HepG2 (cell line): Measurements from ENCODE around the gene ZFYVE28. TPM values are rescaled to one million over a fixed set of nuclear protein-coding genes. Genes with fewer than 3 reads are reported as not detected.

Experiments
- ATAC-seq: fragments of 200-7000 bp; cut with Tn5 transposase; 3 replicates; pipeline ENCODE4 v1.9.1; 2020; ENCODE audit warnings: mild to moderate bottlenecking, moderate library complexity
- BruUV-seq: library from RNA; stranded (reverse); fragments of 400-500 nt; replicated peaks from 2 replicates; lab custom pipeline; 2021; lab: Mats Ljungman, UMichigan
- CTCF ChIA-PET: fragments of 300-600 bp; formaldehyde crosslinking; extraction: SDS; loops from one replicate; lab custom pipeline; 2021; ENCODE audit warnings: low total read pairs, inconsistent platforms, low intra/inter-chr PET ratio; lab: Yijun Ruan, JAX
- POLR2A ChIA-PET: fragments of 350-600 bp; sonication (Branson Sonifier 250); formaldehyde crosslinking; loops from one replicate; lab custom pipeline; 2020; ENCODE audit warnings: antibody characterized with exemption, inconsistent platforms; lab: Yijun Ruan, JAX
- DNase-seq: peaks from one replicate; pipeline ENCODE4 v3.0.0-alpha.2; 2015; ENCODE audit warnings: low spot score
- FAIRE-seq: peaks from 3 replicates; lab custom pipeline; 2011; peaks lifted over from hg19 to GRCh38; lab: Jason Lieb, UNC
- H2AFZ ChIP-seq: one replicate; pipeline ENCODE4 v1.6.1; 2011; ENCODE audit warnings: low read length, inconsistent platforms
- H3K27ac ChIP-seq: fragments of 300-600 bp; 3 replicates; pipeline ENCODE4 v1.8.0; 2011; ENCODE audit warnings: mixed run types, mild to moderate bottlenecking, mixed read lengths, low read length, inconsistent platforms; ENCODE audit not compliant: insufficient read depth; ENCODE audit errors: extremely low read length
- H3K27me3 ChIP-seq, 2 experiments: fragments of 200-600 bp in 1 of 2; 2 replicates in 1 of 2; 3 replicates in 1 of 2; pipeline versions ENCODE4 v1.6.0 to v1.8.0; 2011; ENCODE audit warnings: low read length in 2 of 2, mild to moderate bottlenecking in 2 of 2, moderate library complexity in 2 of 2, inconsistent platforms in 1 of 2; ENCODE audit not compliant: insufficient read depth in 2 of 2, control insufficient read depth in 1 of 2
- H3K36me3 ChIP-seq, 2 experiments: fragments of 200-600 bp in 1 of 2; replicated peaks in 1 of 2; 2 replicates in 1 of 2; 3 replicates in 1 of 2; pipeline versions ENCODE4 v1.5.1 to v1.8.0; 2011; ENCODE audit warnings: low read length in 2 of 2, inconsistent platforms in 1 of 2; ENCODE audit not compliant: insufficient read depth in 2 of 2, control insufficient read depth in 1 of 2
- H3K4me1 ChIP-seq: 2 replicates; pipeline ENCODE4 v1.5.1; 2012; ENCODE audit warnings: low read length, inconsistent platforms; ENCODE audit not compliant: insufficient read depth
- H3K4me2 ChIP-seq: 2 replicates; pipeline ENCODE4 v1.6.0; 2011; ENCODE audit warnings: low read depth, low read length, inconsistent platforms
- H3K4me3 ChIP-seq, 3 experiments: fragments of 200-600 bp in 1 of 3; sonication (generic), shearing (Covaris generic) in 1 of 3; replicated peaks in 1 of 3; 2 replicates each; pipeline ENCODE4 v1.5.1; 2011 to 2016; ENCODE audit warnings: low read length in 3 of 3, inconsistent platforms in 2 of 3, low read depth in 2 of 3, mild to moderate bottlenecking in 2 of 3, control low read depth in 1 of 3, mixed read lengths in 1 of 3; ENCODE audit not compliant: insufficient read depth in 1 of 3
- H3K79me2 ChIP-seq: one replicate; pipeline ENCODE4 v1.6.1; 2011; ENCODE audit warnings: low read length, inconsistent platforms; ENCODE audit not compliant: insufficient read depth
- H3K9ac ChIP-seq: 2 replicates; pipeline ENCODE4 v1.6.0; 2011; ENCODE audit warnings: mild to moderate bottlenecking, low read depth, low read length, inconsistent platforms; ENCODE audit not compliant: insufficient read depth
- H3K9me3 ChIP-seq: 2 replicates; pipeline ENCODE4 v1.5.1; 2012; ENCODE audit warnings: mild to moderate bottlenecking, low read length
- H4K20me1 ChIP-seq: 2 replicates; pipeline ENCODE4 v1.6.0; 2011; ENCODE audit warnings: inconsistent platforms, mild to moderate bottlenecking, low read length, moderate library complexity; ENCODE audit not compliant: insufficient read depth
- GATA4 ChIP-seq: sonication (generic); IDR thresholded peaks from 2 replicates; pipeline ENCODE4 v1.6.1; 2016; ENCODE audit warnings: antibody characterized with exemption, low read depth, borderline replicate concordance
- KDM5A ChIP-seq: fragments of 200-600 bp; sonication (generic); IDR thresholded peaks from 2 replicates; pipeline ENCODE4 v1.7.0; 2018; ENCODE audit warnings: antibody characterized with exemption, mild to moderate bottlenecking, low read length, borderline replicate concordance
- MTA3 ChIP-seq: sonication (generic); formaldehyde crosslinking; IDR thresholded peaks from 2 replicates; pipeline ENCODE4 v1.4.0; 2020; ENCODE audit warnings: missing genetic modification reagents
- NR1H2 ChIP-seq: sonication (generic); formaldehyde crosslinking; IDR thresholded peaks from 2 replicates; pipeline ENCODE4 v1.8.1; 2022; ENCODE audit warnings: low read depth, missing genetic modification reagents, borderline replicate concordance
- REL ChIP-seq: sonication (generic); formaldehyde crosslinking; conservative IDR thresholded peaks from 2 replicates; pipeline ENCODE4 v1.8.0; 2022; ENCODE audit warnings: mild to moderate bottlenecking, missing genetic modification reagents, moderate library complexity
- RFX1 ChIP-seq: fragments of 450-650 bp; IDR thresholded peaks from 2 replicates; pipeline ENCODE4 v1.6.1; 2017
- SRSF9 ChIP-seq: fragments of 200-400 bp; formaldehyde crosslinking; IDR thresholded peaks from 2 replicates; pipeline ENCODE4 v1.6.1; 2018; ENCODE audit warnings: borderline replicate concordance, mild to moderate bottlenecking, low read depth, low read length; ENCODE audit not compliant: insufficient read depth, poor library complexity, severe bottlenecking
- ZMAT5 ChIP-seq: sonication (generic); formaldehyde crosslinking; IDR thresholded peaks from 2 replicates; pipeline ENCODE4 v1.5.0; 2020; ENCODE audit warnings: mild to moderate bottlenecking, low read depth, missing genetic modification reagents, borderline replicate concordance
- ZNF136 ChIP-seq: sonication (generic); formaldehyde crosslinking; IDR thresholded peaks from 2 replicates; pipeline ENCODE4 v1.8.1; 2022; ENCODE audit warnings: low read depth, mild to moderate bottlenecking, moderate library complexity, missing genetic modification reagents
- ZNF383 ChIP-seq: sonication (generic); formaldehyde crosslinking; IDR thresholded peaks from 2 replicates; pipeline ENCODE4 v1.4.0; 2020; ENCODE audit warnings: missing genetic modification reagents, mild to moderate bottlenecking, borderline replicate concordance
- ZNF44 ChIP-seq: sonication (generic); formaldehyde crosslinking; IDR thresholded peaks from 2 replicates; pipeline ENCODE4 v1.5.1; 2020; ENCODE audit warnings: mild to moderate bottlenecking, missing genetic modification reagents
- ZNF496 ChIP-seq: sonication (generic); formaldehyde crosslinking; IDR thresholded peaks from 2 replicates; pipeline ENCODE4 v1.8.1; 2023; ENCODE audit warnings: mild to moderate bottlenecking, moderate library complexity, missing genetic modification reagents; ENCODE audit not compliant: insufficient replicate concordance
- ZNF549 ChIP-seq: sonication (generic); formaldehyde crosslinking; IDR thresholded peaks from 2 replicates; pipeline ENCODE4 v1.5.0; 2020; ENCODE audit warnings: missing genetic modification reagents
- ZNF768 ChIP-seq: sonication (generic); formaldehyde crosslinking; IDR thresholded peaks from 2 replicates; pipeline ENCODE4 v1.4.0; 2020; ENCODE audit warnings: missing genetic modification reagents
- WGBS: methylation state at CpG from one replicate; pipeline ENCODE4 v1.1.6; 2017; ENCODE audit warnings: low lambda C conversion rate; 5-methylcytosine and 5-hydroxymethylcytosine counted together
- in situ Hi-C: cut with HindIII; loops from 2 replicates; pipeline ENCODE4 v1.10.0; 2017; ENCODE audit warnings: low pct_unique_long_range_greater_than_20kb; ENCODE audit not compliant: extremely low pct_ligation_motif_present
- intact Hi-C: fragments of 100-400 bp; cut with micrococcal nuclease; formaldehyde crosslinking; loops from one replicate; pipeline ENCODE4 v1.10.0; 2022; ENCODE audit not compliant: unreplicated experiment
- polyA plus RNA-seq, 8 experiments: library from polyadenylated mRNA; depleted of rRNA in 3 of 8; stranded (reverse) in 7 of 8; unstranded in 1 of 8; fragments of >200 nt; fragmentation: Illumina TruSeq in 4 of 8; extraction: Trizol in 4 of 8; gene quantifications; 2 replicates each; pipeline versions ENCODE4 v1.2.1 to v1.2.3, GENCODE V29; 2011 to 2016; ENCODE audit warnings: low read depth in 4 of 8, missing spikeins in 1 of 8, mixed read lengths in 1 of 8; ENCODE audit not compliant: insufficient read depth in 1 of 8
- total RNA-seq, 5 experiments: library from RNA; depleted of rRNA; stranded (reverse); fragments of >200 nt; fragmentation: Illumina TruSeq; extraction: Trizol; gene quantifications; 2 replicates each; pipeline ENCODE4 v1.2.3, GENCODE V29; 2016; ENCODE audit warnings: low read depth in 1 of 5
- TF ChIP-seq, protein P1 (sequence below): sonication (generic); formaldehyde crosslinking; IDR thresholded peaks from 2 replicates; pipeline ENCODE4 v1.4.0; 2020; ENCODE audit warnings: missing genetic modification reagents
- TF ChIP-seq, protein P2 (sequence below): IDR thresholded peaks from 2 replicates; pipeline ENCODE4 v1.6.1; 2016; ENCODE audit warnings: low read depth, control low read depth

Gene ZFYVE28
- total and polyA plus RNA-seq, 2 of the 13 experiments (the other 11 are each of a cell fraction or from before 2014, with no cell fraction given) = 0.12 to 0.22 TPM

DNA sequence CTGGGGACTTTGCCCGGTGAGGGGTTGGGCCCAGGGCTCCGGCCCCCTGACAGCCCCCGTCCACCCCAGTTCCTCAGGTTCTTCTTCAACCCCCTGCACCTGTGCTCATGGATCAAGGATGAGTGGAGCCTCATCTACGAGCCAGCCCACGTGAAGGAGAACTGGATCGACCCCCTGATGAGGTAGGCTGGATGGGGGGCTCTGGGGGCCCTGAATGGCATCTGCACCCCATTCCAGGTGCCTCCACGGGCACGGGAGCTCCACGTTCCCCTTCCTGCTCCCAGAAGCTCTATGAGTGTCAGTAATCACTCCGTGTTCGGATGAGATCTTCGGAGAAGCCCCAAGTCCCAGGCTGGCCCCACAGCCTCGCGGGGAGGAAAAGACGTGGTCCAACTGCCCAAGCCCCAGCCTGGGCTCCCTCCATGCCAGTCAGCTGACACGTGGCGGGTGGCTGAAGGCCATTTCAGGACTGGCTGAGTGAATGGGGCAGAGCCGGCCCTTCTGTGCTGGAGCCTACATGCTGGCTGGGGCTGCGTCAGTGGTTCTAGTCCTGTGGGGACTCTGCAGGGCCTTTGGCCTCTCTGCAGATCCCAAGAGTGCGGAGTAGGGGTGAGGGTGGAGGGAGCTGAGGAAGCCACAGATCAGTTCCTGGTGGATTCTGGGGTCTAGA, 24.8 kb upstream of the ZFYVE28 start:
- in situ Hi-C loops = no loop called here
- H3K4me3 ChIP-seq = no peak overlapping the region
- H3K9me3 ChIP-seq = no peaks in the 10 kb centered on the region
- FAIRE-seq (no peak), ATAC-seq (no peak), DNase-seq (no peak)
- no peak overlapping the region for H3K9ac ChIP-seq
- no TSS peak for BruUV-seq
- no peaks in the 10 kb centered on the region for H3K36me3 ChIP-seq
- no peaks in the 10 kb centered on the region for H4K20me1 ChIP-seq
- no peak overlapping the region for H2AFZ ChIP-seq
- H3K79me2 ChIP-seq = no peaks in the 10 kb centered on the region
- peaks cover 13% of the 10 kb centered on the region for H3K4me1 ChIP-seq
- H3K27ac ChIP-seq = no peak overlapping the region
- H3K27me3 ChIP-seq = peaks cover 0 to 7% of the 10 kb centered on the region in 2 experiments; a peak in 3 of 5 replicates
- intact Hi-C loops = no loop called here
- CTCF ChIA-PET = no interaction called here
- H3K4me2 ChIP-seq = no peak overlapping the region; the same call in 1 of the 2 replicates
- TF ChIP-seq ZNF44 (CRISPR knock-in tag) (no peak), RFX1 (no peak), ZNF136 (no peak), NR1H2 (CRISPR knock-in tag) (no peak), ZNF496 (CRISPR knock-in tag) (no peak), ZNF549 (CRISPR knock-in tag) (no peak), ZMAT5 (CRISPR knock-in tag) (no peak), GATA4 (no peak), ZNF768 (CRISPR knock-in tag) (no peak), ZNF383 (CRISPR knock-in tag) (no peak), KDM5A (no peak), MTA3 (CRISPR knock-in tag) (no peak), REL (CRISPR knock-in tag) (no peak), SRSF9 (no peak)
- TF ChIP-seq, protein P1, sequence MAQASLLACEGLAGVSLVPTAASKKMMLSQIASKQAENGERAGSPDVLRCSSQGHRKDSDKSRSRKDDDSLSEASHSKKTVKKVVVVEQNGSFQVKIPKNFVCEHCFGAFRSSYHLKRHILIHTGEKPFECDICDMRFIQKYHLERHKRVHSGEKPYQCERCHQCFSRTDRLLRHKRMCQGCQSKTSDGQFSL = no peak
- TF ChIP-seq, protein P2, sequence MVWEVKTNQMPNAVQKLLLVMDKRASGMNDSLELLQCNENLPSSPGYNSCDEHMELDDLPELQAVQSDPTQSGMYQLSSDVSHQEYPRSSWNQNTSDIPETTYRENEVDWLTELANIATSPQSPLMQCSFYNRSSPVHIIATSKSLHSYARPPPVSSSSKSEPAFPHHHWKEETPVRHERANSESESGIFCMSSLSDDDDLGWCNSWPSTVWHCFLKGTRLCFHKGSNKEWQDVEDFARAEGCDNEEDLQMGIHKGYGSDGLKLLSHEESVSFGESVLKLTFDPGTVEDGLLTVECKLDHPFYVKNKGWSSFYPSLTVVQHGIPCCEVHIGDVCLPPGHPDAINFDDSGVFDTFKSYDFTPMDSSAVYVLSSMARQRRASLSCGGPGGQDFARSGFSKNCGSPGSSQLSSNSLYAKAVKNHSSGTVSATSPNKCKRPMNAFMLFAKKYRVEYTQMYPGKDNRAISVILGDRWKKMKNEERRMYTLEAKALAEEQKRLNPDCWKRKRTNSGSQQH (CRISPR knock-in tag) = no peak
- 46% methylated on average over 3 of the region's 20 CpGs for WGBS
- POLR2A ChIA-PET = no interaction called here
